ENCODE results near the gene WDR64. TPM values are rescaled to one million over a fixed set of nuclear protein-coding genes. Genes with fewer than 3 reads are reported as not detected.
A peak's percentile ranks its signal among the peaks of the same experiment; 100 is the strongest.
"Not testable (repeated sequence)": the region's sequence is repeated elsewhere in the genome, so short reads cannot be mapped to it uniquely, and the experiment has no call there.

Gene WDR64
- polyA plus RNA-seq, 2 of the 4 experiments (the other 2 are of a cell fraction) = not detected

DNA sequence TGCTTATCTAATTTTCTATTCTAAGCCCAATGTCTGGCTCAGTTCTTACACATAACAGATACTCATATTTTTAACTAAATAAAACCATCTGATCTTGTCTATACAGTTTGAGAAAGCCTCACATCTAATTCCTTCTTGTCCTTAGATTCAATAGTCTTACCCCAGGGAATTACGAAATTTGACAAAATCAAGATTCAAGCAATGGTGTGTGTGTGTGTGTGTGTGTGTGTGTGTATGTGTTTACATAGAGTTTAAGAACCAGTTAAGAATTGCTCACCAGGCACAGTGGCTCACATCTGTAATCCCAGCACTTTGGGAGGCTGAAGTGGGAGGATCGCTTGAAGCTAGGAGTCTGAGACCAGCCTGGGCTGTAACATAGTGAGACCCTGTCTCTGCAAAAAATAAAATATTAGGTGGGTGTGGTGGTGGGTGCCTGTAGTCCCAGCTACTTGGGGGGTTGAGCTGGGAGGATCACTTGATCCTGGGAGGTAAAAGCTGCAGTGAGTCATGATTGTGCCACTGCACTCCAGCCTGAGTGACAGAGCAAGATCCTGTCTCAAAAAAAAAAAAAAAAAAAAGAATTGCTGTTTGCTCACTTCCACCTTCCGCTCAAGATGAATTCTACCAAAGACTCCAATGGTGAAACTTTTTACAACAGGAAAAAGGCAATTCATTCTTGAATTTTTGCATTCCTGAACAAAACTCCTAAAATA is 6.2 kb downstream of the WDR64 start:
- ChIA-PET POLR2A (no interaction called here), CTCF (interaction anchor here (1.4 kb wide), 1 partner anchor 11 kb away, joined by 4 read pairs; no protein-coding TSS in a partner anchor)
- 78% methylated on average over 3 of the region's 3 CpGs for WGBS (ENCODE audit: missing lambda C conversion rate)
- H3K4me1 ChIP-seq = peaks cover 12% of the 10 kb centered on the region; the same call in 1 of the 3 replicates
- TF ChIP-seq CEBPB (IDR thresholded peaks at IDR 0.05) (peak in 1 of 2 experiments; percentile 19; a peak in 1 of 4 replicates), CBX8 (IDR thresholded peaks at IDR 0.05) (no peak), ESRRA (IDR thresholded peaks at IDR 0.05; ENCODE audit: borderline replicate concordance, low read length) (no peak)
- ATAC-seq (peak in 1 of 2 experiments; percentile 35; a peak in 1 of 6 replicates), FAIRE-seq (no peak), DNase-seq (ENCODE audit: low read depth in 1 of 2, low spot score in 1 of 2) (peak in 1 of 2 experiments; percentile 29)
- H3K27ac ChIP-seq = peak overlapping the region; percentile 35 to 60; a peak in 5 of 6 replicates
- H3K4me3 ChIP-seq = no peak overlapping the region
- no peaks in the 10 kb centered on the region for H3K9me3 ChIP-seq
- H3K4me2 ChIP-seq = peak overlapping the region; percentile 25; the same call in 2 of the 3 replicates

DNA sequence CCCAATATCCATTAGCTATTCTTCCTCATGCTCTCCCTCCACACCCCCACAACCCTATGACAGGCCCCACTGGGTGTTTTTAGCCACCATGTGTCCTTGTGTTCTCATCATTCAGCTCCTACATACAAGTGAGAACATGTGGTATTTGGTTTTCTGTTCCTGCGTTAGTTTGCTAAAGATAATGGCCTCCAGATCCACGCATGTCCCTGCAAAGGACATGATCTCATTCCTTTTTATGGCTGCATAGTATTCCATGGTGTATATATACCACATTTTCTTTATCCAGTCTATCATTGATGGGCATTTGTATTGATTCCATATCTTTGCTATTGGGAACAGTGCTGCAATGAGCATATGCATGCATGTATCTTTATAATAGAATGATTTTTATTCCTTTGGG is 6.9 kb downstream of the WDR64 start:
- H3K4me3 ChIP-seq; CTCF ChIA-PET; FAIRE-seq; ATAC-seq; DNase-seq (ENCODE audit: low read depth in 1 of 2, low spot score in 1 of 2); H3K9me3 ChIP-seq; POLR2A ChIA-PET: not testable (repeated sequence)
- peaks cover 12% of the 10 kb centered on the region; the same call in 1 of the 3 replicates for H3K4me1 ChIP-seq
- peak overlapping the region; percentile 32 to 35; a peak in 1 of 6 replicates for H3K27ac ChIP-seq
- WGBS (ENCODE audit: missing lambda C conversion rate) = 81% methylated on average over 2 of the region's 2 CpGs
- H3K4me2 ChIP-seq = peak overlapping the region; percentile 25; the same call in 1 of the 3 replicates

DNA sequence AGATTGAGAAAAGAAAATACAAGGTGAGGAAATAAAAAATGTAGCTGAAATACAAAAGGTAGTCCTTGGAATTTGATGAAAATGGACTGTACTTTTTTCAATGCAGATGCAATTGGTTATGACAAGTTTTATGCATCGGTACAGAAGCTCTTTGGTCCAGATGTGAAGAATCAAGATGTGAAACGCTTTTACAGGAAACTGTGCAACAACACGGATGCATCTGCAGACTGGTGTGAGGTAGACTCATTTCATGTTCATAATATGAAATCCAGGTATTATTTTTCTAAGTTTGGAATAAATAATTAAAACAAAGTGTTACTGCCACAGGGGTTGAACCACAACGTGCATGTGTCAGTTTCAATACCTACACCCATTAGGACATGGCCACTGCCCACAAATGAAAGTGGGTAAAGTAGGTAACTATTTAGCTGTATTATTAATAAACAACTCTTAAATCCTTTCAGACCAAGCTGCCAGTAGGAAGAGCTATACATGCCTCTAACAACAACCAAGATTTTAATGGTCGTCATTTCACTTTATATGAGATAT is 8.4 kb downstream of the WDR64 start:
- no peak for ATAC-seq
- FAIRE-seq = no peak
- TF ChIP-seq RFX5 (IDR thresholded peaks at IDR 0.05) (no peak), RAD21 (conservative IDR thresholded peaks at IDR 0.05 in 1 of 2, IDR thresholded peaks at IDR 0.05 in 1 of 2) (no peak), KDM5A (IDR thresholded peaks at IDR 0.05) (no peak), NPAS2 (CRISPR knock-in tag; IDR thresholded peaks at IDR 0.05; ENCODE audit: borderline replicate concordance) (no peak), POLR2AphosphoS2 (conservative IDR thresholded peaks at IDR 0.05; ENCODE audit: low read length) (no peak), FOXS1 (CRISPR knock-in tag; IDR thresholded peaks at IDR 0.05) (no peak), CBX2 (IDR thresholded peaks at IDR 0.05; ENCODE audit: borderline replicate concordance, low read depth) (no peak), MYC (IDR thresholded peaks at IDR 0.05; ENCODE audit: borderline replicate concordance, low read length) (no peak), ZSCAN20 (CRISPR knock-in tag; IDR thresholded peaks at IDR 0.05) (no peak)
- TF ChIP-seq, protein P1, sequence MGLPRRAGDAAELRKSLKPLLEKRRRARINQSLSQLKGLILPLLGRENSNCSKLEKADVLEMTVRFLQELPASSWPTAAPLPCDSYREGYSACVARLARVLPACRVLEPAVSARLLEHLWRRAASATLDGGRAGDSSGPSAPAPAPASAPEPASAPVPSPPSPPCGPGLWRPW (IDR thresholded peaks at IDR 0.05) = no peak
- TF ChIP-seq, protein P2, sequence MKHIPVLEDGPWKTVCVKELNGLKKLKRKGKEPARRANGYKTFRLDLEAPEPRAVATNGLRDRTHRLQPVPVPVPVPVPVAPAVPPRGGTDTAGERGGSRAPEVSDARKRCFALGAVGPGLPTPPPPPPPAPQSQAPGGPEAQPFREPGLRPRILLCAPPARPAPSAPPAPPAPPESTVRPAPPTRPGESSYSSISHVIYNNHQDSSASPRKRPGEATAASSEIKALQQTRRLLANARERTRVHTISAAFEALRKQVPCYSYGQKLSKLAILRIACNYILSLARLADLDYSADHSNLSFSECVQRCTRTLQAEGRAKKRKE (CRISPR knock-in tag; IDR thresholded peaks at IDR 0.05; ENCODE audit: low read depth) = no peak
- peaks cover 12% of the 10 kb centered on the region; the same call in 1 of the 3 replicates for H3K4me1 ChIP-seq
- H3K4me3 ChIP-seq = no peak overlapping the region
- ChIA-PET CTCF (no interaction called here), POLR2A (no interaction called here)
- no peaks in the 10 kb centered on the region for H3K9me3 ChIP-seq
- H3K4me2 ChIP-seq = no peak overlapping the region
- H3K27ac ChIP-seq = no peak overlapping the region
- 81% methylated on average over 5 of the region's 5 CpGs for WGBS (ENCODE audit: missing lambda C conversion rate)
- no peak for DNase-seq (ENCODE audit: low read depth in 1 of 2, low spot score in 1 of 2)

DNA sequence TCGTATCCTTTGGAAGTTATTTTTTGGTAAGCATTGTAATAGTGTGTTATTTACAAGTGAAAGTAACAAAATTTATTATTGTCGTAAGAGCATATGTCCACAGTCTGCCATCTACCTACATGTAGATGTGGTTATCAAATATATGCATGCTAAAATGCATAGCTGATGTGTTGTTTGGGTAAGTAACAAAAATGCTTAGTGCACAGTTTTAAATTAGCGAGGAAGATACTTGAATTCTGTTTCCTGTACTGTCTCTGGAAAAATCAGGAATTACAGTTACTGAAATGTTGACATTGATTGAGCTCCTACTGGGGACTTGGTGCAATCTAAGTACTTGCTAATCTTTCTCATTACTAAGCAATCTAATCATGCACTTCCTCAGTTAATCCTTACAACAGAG is 14.3 kb downstream of the WDR64 start:
- Histone ChIP-seq H3K4me1 (no peaks in the 10 kb centered on the region), H3K27ac (no peak overlapping the region), H3K4me2 (no peak overlapping the region), H3K9me3 (no peaks in the 10 kb centered on the region), H3K4me3 (no peak overlapping the region)
- no peak for TF ChIP-seq SREBF2 (IDR thresholded peaks at IDR 0.05)
- TF ChIP-seq MAFK (IDR thresholded peaks at IDR 0.05; ENCODE audit: partially characterized antibody) = peak; percentile 53
- TF ChIP-seq, protein P3, sequence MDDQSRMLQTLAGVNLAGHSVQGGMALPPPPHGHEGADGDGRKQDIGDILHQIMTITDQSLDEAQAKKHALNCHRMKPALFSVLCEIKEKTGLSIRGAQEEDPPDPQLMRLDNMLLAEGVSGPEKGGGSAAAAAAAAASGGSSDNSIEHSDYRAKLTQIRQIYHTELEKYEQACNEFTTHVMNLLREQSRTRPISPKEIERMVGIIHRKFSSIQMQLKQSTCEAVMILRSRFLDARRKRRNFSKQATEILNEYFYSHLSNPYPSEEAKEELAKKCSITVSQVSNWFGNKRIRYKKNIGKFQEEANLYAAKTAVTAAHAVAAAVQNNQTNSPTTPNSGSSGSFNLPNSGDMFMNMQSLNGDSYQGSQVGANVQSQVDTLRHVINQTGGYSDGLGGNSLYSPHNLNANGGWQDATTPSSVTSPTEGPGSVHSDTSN (IDR thresholded peaks at IDR 0.05) = no peak
- TF ChIP-seq NPAS2 (CRISPR knock-in tag; IDR thresholded peaks at IDR 0.05; ENCODE audit: borderline replicate concordance) = no peak
- ChIA-PET CTCF (no interaction called here), POLR2A (no interaction called here)
- DNase-seq (ENCODE audit: low read depth in 1 of 2, low spot score in 1 of 2) (no peak), FAIRE-seq (no peak), ATAC-seq (no peak)
- 81% methylated on average over 3 of the region's 3 CpGs for WGBS (ENCODE audit: missing lambda C conversion rate)

Measured in A549 (cell line).